H1 (cell line): ENCODE data around the gene EPB41L4B. TPM values are rescaled to one million over a fixed set of nuclear protein-coding genes. Genes with fewer than 3 reads are reported as not detected.

ENCODE experiments used
- CTCF ChIA-PET: fragments of 300-600 bp; sonication (Branson Sonifier 250); formaldehyde crosslinking; loops from one replicate; lab custom pipeline; 2021; ENCODE audit not compliant: partially characterized antibody; lab: Charles Lee
- POLR2A ChIA-PET: fragments of 300-600 bp; sonication (Branson Sonifier 250); formaldehyde crosslinking; loops from one replicate; lab custom pipeline; 2021; ENCODE audit warnings: inconsistent platforms; ENCODE audit not compliant: partially characterized antibody; lab: Charles Lee
- DNase-seq, 2 experiments: peaks; one replicate each; pipeline versions ENCODE4 v3.0.0 to v3.0.0-alpha.2; 2010 to 2022; ENCODE audit warnings: low spot score in 2 of 2, low read depth in 1 of 2, mixed read lengths in 1 of 2
- FAIRE-seq: peaks from 2 replicates; lab custom pipeline; 2011; peaks lifted over from hg19 to GRCh38; lab: Jason Lieb, UNC
- H2AFZ ChIP-seq: 2 replicates; pipeline ENCODE4 v1.8.1; 2012; ENCODE audit warnings: low read length, inconsistent platforms
- H2AK5ac ChIP-seq: 2 replicates; pipeline ENCODE4 v1.6.1; 2013; ENCODE audit warnings: low read depth, low read length
- H2BK120ac ChIP-seq: replicated peaks from 2 replicates; pipeline ENCODE3; 2013; ENCODE audit warnings: low read depth, low read length, inconsistent platforms
- H2BK12ac ChIP-seq: 2 replicates; pipeline ENCODE4 v1.6.1; 2013; ENCODE audit warnings: low read depth, low read length
- H2BK15ac ChIP-seq: 2 replicates; pipeline ENCODE4 v1.6.1; 2013; ENCODE audit warnings: low read length
- H2BK20ac ChIP-seq: 2 replicates; pipeline ENCODE4 v1.6.1; 2013; ENCODE audit warnings: low read length
- H2BK5ac ChIP-seq: 2 replicates; pipeline ENCODE4 v1.6.1; 2013; ENCODE audit warnings: low read depth, low read length
- H3K14ac ChIP-seq: 2 replicates; pipeline ENCODE4 v1.6.1; 2013; ENCODE audit warnings: inconsistent platforms; ENCODE audit not compliant: insufficient read length
- H3K18ac ChIP-seq: 2 replicates; pipeline ENCODE4 v1.6.1; 2013; ENCODE audit warnings: low read length; ENCODE audit errors: extremely low read depth
- H3K23ac ChIP-seq: 2 replicates; pipeline ENCODE4 v1.6.1; 2013; ENCODE audit warnings: inconsistent platforms; ENCODE audit not compliant: insufficient read length
- H3K23me2 ChIP-seq: 2 replicates; pipeline ENCODE4 v1.6.1; 2013; ENCODE audit warnings: low read depth, low read length
- H3K27ac ChIP-seq: 2 replicates; pipeline ENCODE4 v1.6.1; 2011; ENCODE audit warnings: low read depth, low read length, inconsistent platforms
- H3K27me3 ChIP-seq, 4 experiments: replicated peaks in 1 of 4; 1 replicate in 1 of 4; 2 replicates in 3 of 4; pipeline versions ENCODE4 v1.6.1 to v1.8.1; 2011 to 2013; ENCODE audit warnings: low read length in 3 of 4, mild to moderate bottlenecking in 3 of 4, inconsistent platforms in 2 of 4, mixed read lengths in 2 of 4, moderate library complexity in 1 of 4; ENCODE audit not compliant: control insufficient read depth in 3 of 4, insufficient read depth in 3 of 4; ENCODE audit errors: extremely low read depth in 1 of 4
- H3K36me3 ChIP-seq, 4 experiments: 2 replicates each; pipeline versions ENCODE4 v1.6.1 to v1.8.1; 2011 to 2013; ENCODE audit warnings: mild to moderate bottlenecking in 4 of 4, low read length in 3 of 4, moderate library complexity in 2 of 4, control low read depth in 1 of 4, inconsistent platforms in 1 of 4; ENCODE audit not compliant: insufficient read depth in 4 of 4, control insufficient read depth in 2 of 4
- H3K4ac ChIP-seq: replicated peaks from 2 replicates; pipeline ENCODE3; 2013; ENCODE audit warnings: low read length, low read depth, mixed read lengths, inconsistent platforms; ENCODE audit not compliant: insufficient read length
- H3K4me1 ChIP-seq, 4 experiments: replicated peaks in 1 of 4; 1 replicate in 1 of 4; 2 replicates in 3 of 4; pipeline versions ENCODE4 v1.6.1 to v1.8.1; 2011 to 2013; ENCODE audit warnings: low read length in 3 of 4, inconsistent platforms in 2 of 4, mixed read lengths in 1 of 4; ENCODE audit not compliant: insufficient read depth in 4 of 4, control insufficient read depth in 3 of 4
- H3K4me2 ChIP-seq, 2 experiments: 2 replicates each; pipeline versions ENCODE4 v1.6.1 to v1.8.1; 2011 to 2013; ENCODE audit warnings: low read depth in 2 of 2, low read length in 2 of 2, control low read depth in 1 of 2, inconsistent platforms in 1 of 2, mild to moderate bottlenecking in 1 of 2; ENCODE audit not compliant: insufficient read depth in 1 of 2
- H3K4me3 ChIP-seq, 4 experiments: fragments of 200-600, 300-600 bp in 1 of 4; sonication (generic), shearing (Covaris generic), sonication (Bioruptor Twin) in 1 of 4; 2 replicates each; pipeline versions ENCODE4 v1.5.1 to v1.8.1; 2011 to 2016; ENCODE audit warnings: low read length in 4 of 4, low read depth in 3 of 4, control low read depth in 2 of 4, inconsistent platforms in 2 of 4, mild to moderate bottlenecking in 2 of 4, mixed read lengths in 1 of 4, moderate library complexity in 1 of 4; ENCODE audit not compliant: insufficient read depth in 2 of 4; ENCODE audit errors: extremely low read depth in 1 of 4
- H3K56ac ChIP-seq: replicated peaks from 2 replicates; pipeline ENCODE3; 2013; ENCODE audit warnings: low read depth, mild to moderate bottlenecking, mixed read lengths, low read length, inconsistent platforms; ENCODE audit not compliant: insufficient read length
- H3K79me1 ChIP-seq: 2 replicates; pipeline ENCODE4 v1.6.1; 2013; ENCODE audit warnings: low read depth, low read length, control low read depth
- H3K79me2 ChIP-seq, 2 experiments: 2 replicates each; pipeline versions ENCODE4 v1.6.1 to v1.8.1; 2012 to 2013; ENCODE audit warnings: low read length in 2 of 2, mild to moderate bottlenecking in 2 of 2, inconsistent platforms in 1 of 2; ENCODE audit not compliant: insufficient read depth in 2 of 2, control insufficient read depth in 1 of 2
- H3K9ac ChIP-seq, 4 experiments: replicated peaks in 1 of 4; 1 replicate in 1 of 4; 2 replicates in 3 of 4; pipeline versions ENCODE4 v1.6.1 to v1.8.1; 2011 to 2013; ENCODE audit warnings: low read depth in 3 of 4, low read length in 3 of 4, control low read depth in 2 of 4, mild to moderate bottlenecking in 2 of 4, moderate library complexity in 2 of 4, inconsistent platforms in 1 of 4; ENCODE audit errors: extremely low read depth in 1 of 4
- H3K9me3 ChIP-seq, 2 experiments: 2 replicates each; pipeline versions ENCODE4 v1.6.1 to v1.8.1; 2012 to 2013; ENCODE audit warnings: mild to moderate bottlenecking in 2 of 2, moderate library complexity in 2 of 2, control low read depth in 1 of 2, inconsistent platforms in 1 of 2, low read depth in 1 of 2, low read length in 1 of 2, mixed read lengths in 1 of 2; ENCODE audit not compliant: insufficient read depth in 2 of 2
- H4K20me1 ChIP-seq, 2 experiments: replicated peaks in 1 of 2; 2 replicates each; pipeline versions ENCODE3 to v1.8.1; 2011 to 2013; ENCODE audit warnings: inconsistent platforms in 2 of 2, low read length in 2 of 2, mild to moderate bottlenecking in 1 of 2; ENCODE audit not compliant: insufficient read depth in 2 of 2, control insufficient read depth in 1 of 2
- H4K5ac ChIP-seq: 2 replicates; pipeline ENCODE4 v1.6.1; 2013; ENCODE audit warnings: low read length, low read depth, mixed read lengths, inconsistent platforms; ENCODE audit not compliant: insufficient read length
- H4K8ac ChIP-seq: 2 replicates; pipeline ENCODE4 v1.8.0; 2013; ENCODE audit warnings: mild to moderate bottlenecking, moderate library complexity, low read length, inconsistent platforms; ENCODE audit not compliant: insufficient read depth; ENCODE audit errors: extremely low read depth
- H4K91ac ChIP-seq: replicated peaks from 2 replicates; pipeline ENCODE3; 2013; ENCODE audit warnings: low read length, mixed read lengths, inconsistent platforms; ENCODE audit not compliant: insufficient read length
- CBX8 ChIP-seq: fragments of 300-800, 300-1000 bp; sonication (generic); IDR thresholded peaks from 2 replicates; pipeline ENCODE4 v1.7.1; 2016; ENCODE audit warnings: low read depth, low read length, borderline replicate concordance
- GTF2F1 ChIP-seq: IDR thresholded peaks from 2 replicates; pipeline ENCODE4 v1.6.1; 2012; ENCODE audit warnings: low read depth, low read length, improper control_type of control experiment, borderline replicate concordance
- POLR2AphosphoS5 ChIP-seq: IDR thresholded peaks from 2 replicates; pipeline ENCODE4 v1.6.1; 2011; ENCODE audit warnings: low read depth, low read length
- POU5F1 ChIP-seq: IDR thresholded peaks from 2 replicates; pipeline ENCODE4 v1.6.1; 2011; ENCODE audit warnings: low read depth, mild to moderate bottlenecking, low read length, moderate library complexity
- RBBP5 ChIP-seq: IDR thresholded peaks from 2 replicates; pipeline ENCODE4 v1.7.1; 2012; ENCODE audit warnings: low read depth, mild to moderate bottlenecking, inconsistent platforms, low read length, moderate library complexity, borderline replicate concordance
- SAP30 ChIP-seq: fragments of 300-600 bp; sonication (generic); IDR thresholded peaks from 2 replicates; pipeline ENCODE4 v1.7.1; 2012; ENCODE audit warnings: low read length, moderate library complexity, mild to moderate bottlenecking, inconsistent platforms; ENCODE audit not compliant: insufficient read depth, insufficient replicate concordance
- WGBS, 2 experiments: shearing (Covaris generic) in 1 of 2; methylation state at CpG; one replicate each; pipeline versions ENCODE4 v1.1.6 to v1.1.7; 2013 to 2015; ENCODE audit warnings: low lambda C conversion rate in 2 of 2, mixed read lengths in 2 of 2, inconsistent platforms in 1 of 2, low coverage in 1 of 2, missing lambda C conversion rate in 1 of 2; ENCODE audit not compliant: insufficient replicate concordance in 2 of 2, insufficient coverage in 1 of 2, insufficient read length in 1 of 2; ENCODE audit errors: extremely low coverage in 1 of 2, missing lambda C conversion rate in 1 of 2; 5-methylcytosine and 5-hydroxymethylcytosine counted together
- polyA plus RNA-seq, 7 experiments: library from polyadenylated mRNA; depleted of rRNA in 3 of 7; stranded (reverse) in 5 of 7; unstranded in 2 of 7; fragments of >200 nt in 5 of 7; fragments of 200-250 nt in 2 of 7; gene quantifications; 1 replicate in 5 of 7; 2 replicates in 1 of 7; 4 replicates in 1 of 7; pipeline versions ENCODE4 v1.2.1 to v1.2.3, GENCODE V29; 2011 to 2013; ENCODE audit warnings: missing spikeins in 2 of 7, mixed read lengths in 2 of 7
- total RNA-seq: library from RNA; stranded (reverse); fragmentation: NEBNext Ultra II Directional; extraction: Animal tissue kit (Norgen Biotek cat#: 25700); gene quantifications from 2 replicates; pipeline ENCODE4 v1.2.1, GENCODE V29; 2021
- TF ChIP-seq, protein P1 (sequence below), 3 experiments: IDR thresholded peaks; 1 replicate in 2 of 3; 2 replicates in 1 of 3; pipeline versions ENCODE4 v1.5.1 to v1.6.1; 2011; ENCODE audit warnings: low read length in 3 of 3, mild to moderate bottlenecking in 3 of 3, inconsistent platforms in 2 of 3, low read depth in 1 of 3, moderate library complexity in 1 of 3; ENCODE audit not compliant: insufficient read depth in 1 of 3; ENCODE audit errors: control extremely low read depth in 1 of 3
- TF ChIP-seq, protein P2 (sequence below): IDR thresholded peaks from 2 replicates; pipeline ENCODE4 v1.6.1; 2012; ENCODE audit warnings: inconsistent platforms

EPB41L4B gene
- total and polyA plus RNA-seq, 2 of the 8 experiments (the other 6 are each of a cell fraction or from before 2014, with no cell fraction given): 11.9 to 25.0 TPM

DNA sequence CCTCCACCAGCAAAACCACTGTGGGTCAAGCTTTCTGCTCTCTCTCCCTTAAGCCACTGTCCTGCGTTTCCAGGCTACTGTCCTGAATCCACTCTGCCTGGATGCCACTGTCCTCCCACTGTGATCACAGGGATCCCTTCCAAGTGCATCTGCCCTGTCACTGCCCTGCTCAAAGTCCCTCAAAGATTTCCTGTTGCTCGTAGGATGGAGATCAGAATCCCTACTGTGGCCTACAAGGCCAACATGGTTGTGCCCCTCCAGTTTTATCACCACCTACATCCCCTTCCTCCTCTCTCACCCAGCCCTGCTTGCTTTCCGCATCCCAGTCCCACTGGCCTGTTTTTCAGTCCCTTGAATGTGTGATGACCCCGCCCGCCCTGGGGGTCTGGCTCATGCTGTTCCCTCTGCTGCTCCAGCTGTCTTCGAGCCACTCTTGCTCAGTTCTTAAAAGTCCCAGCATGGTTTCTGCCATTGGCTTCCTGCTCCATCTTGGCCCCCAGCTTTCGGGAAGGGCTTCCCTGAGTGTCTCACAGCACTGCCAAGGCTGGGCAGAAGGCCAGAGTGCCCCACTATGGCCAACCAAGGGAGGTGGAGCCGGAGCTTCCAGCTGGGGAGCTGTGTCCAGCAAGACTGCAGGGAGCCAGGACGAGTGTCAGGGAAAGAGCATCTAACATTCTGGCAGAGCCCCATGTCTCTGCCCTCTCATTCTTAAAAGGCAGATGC lies 140.9 kb downstream of the EPB41L4B start:
- no peak overlapping the region for H3K56ac ChIP-seq
- no peaks in the 10 kb centered on the region for H3K36me3 ChIP-seq
- CTCF ChIA-PET: interaction anchor here (0.6 to 3.0 kb wide), 16 partner anchors 8 to 282 kb away, joined by 3 to 10 read pairs (median 4); no protein-coding TSS in a partner anchor

More for the DNA sequence above, 140.9 kb downstream of the EPB41L4B start:
- Histone ChIP-seq H2BK12ac (no peak overlapping the region), H3K4me2 (no peak overlapping the region), H2BK15ac (no peak overlapping the region), H4K8ac (peak overlapping the region; percentile 16; the same call in 1 of the 2 replicates)
- TF ChIP-seq POU5F1: no peak
- no peak for TF ChIP-seq RBBP5
- TF ChIP-seq POLR2AphosphoS5: no peak
- TF ChIP-seq, protein P1, sequence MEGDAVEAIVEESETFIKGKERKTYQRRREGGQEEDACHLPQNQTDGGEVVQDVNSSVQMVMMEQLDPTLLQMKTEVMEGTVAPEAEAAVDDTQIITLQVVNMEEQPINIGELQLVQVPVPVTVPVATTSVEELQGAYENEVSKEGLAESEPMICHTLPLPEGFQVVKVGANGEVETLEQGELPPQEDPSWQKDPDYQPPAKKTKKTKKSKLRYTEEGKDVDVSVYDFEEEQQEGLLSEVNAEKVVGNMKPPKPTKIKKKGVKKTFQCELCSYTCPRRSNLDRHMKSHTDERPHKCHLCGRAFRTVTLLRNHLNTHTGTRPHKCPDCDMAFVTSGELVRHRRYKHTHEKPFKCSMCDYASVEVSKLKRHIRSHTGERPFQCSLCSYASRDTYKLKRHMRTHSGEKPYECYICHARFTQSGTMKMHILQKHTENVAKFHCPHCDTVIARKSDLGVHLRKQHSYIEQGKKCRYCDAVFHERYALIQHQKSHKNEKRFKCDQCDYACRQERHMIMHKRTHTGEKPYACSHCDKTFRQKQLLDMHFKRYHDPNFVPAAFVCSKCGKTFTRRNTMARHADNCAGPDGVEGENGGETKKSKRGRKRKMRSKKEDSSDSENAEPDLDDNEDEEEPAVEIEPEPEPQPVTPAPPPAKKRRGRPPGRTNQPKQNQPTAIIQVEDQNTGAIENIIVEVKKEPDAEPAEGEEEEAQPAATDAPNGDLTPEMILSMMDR (IDR thresholded peaks at IDR 0.05; ENCODE audit: control extremely low read depth in 1 of 3, insufficient read depth in 1 of 3, low read depth in 1 of 3, low read length in 3 of 3): no peak
- no peak for TF ChIP-seq CBX8
- no peak for TF ChIP-seq GTF2F1
- TF ChIP-seq SAP30: no peak
- TF ChIP-seq, protein P2, sequence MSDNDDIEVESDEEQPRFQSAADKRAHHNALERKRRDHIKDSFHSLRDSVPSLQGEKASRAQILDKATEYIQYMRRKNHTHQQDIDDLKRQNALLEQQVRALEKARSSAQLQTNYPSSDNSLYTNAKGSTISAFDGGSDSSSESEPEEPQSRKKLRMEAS: no peak
- TF ChIP-seq, all 59 proteins: peak for 0
- 0 out of 7 replicates have a peak, but pooled peaks cover 0 to 2% (median 0%) of the 10 kb centered on the region in 4 experiments for H3K4me1 ChIP-seq
- H4K20me1 ChIP-seq: no peaks in the 10 kb centered on the region
- no peak overlapping the region for H3K18ac ChIP-seq
- no peak overlapping the region for H2BK120ac ChIP-seq
- POLR2A ChIA-PET: no interaction called here
- DNase-seq: no peak
- no peak for FAIRE-seq
- H3K4me3 ChIP-seq: no peak overlapping the region
- H4K91ac ChIP-seq: no peak overlapping the region
- H3K9ac ChIP-seq: no peak overlapping the region
- H3K23me2 ChIP-seq: no peaks in the 10 kb centered on the region
- no peak overlapping the region for H3K27ac ChIP-seq
- no peaks in the 10 kb centered on the region for H3K27me3 ChIP-seq
- no peak overlapping the region for H3K23ac ChIP-seq
- no peaks in the 10 kb centered on the region for H3K79me1 ChIP-seq
- 87% methylated on average over 9 of the region's 9 CpGs; no CpG with 5 or more reads in 1 of the 2 experiments for WGBS, 2 experiments
- no peak overlapping the region for H2BK5ac ChIP-seq
- no peak overlapping the region for H4K5ac ChIP-seq
- no peak overlapping the region for H2AK5ac ChIP-seq
- H3K9me3 ChIP-seq: no peaks in the 10 kb centered on the region
- no peaks in the 10 kb centered on the region for H3K79me2 ChIP-seq
- H3K14ac ChIP-seq: no peak overlapping the region
- H2BK20ac ChIP-seq: no peak overlapping the region
- H3K4ac ChIP-seq: no peak overlapping the region
- no peak overlapping the region for H2AFZ ChIP-seq
